Endothelial cell of umbilical vein (primary cell): ENCODE results near the gene SKOR2.

ENCODE experiments used
- EZH2 ChIP-seq: IDR thresholded peaks from 2 replicates; pipeline ENCODE4 v1.6.1; 2012; ENCODE audit warnings: borderline replicate concordance, low read depth, mild to moderate bottlenecking, moderate library complexity, low read length, inconsistent platforms; ENCODE audit not compliant: severe bottlenecking
- FOS ChIP-seq: IDR thresholded peaks from 2 replicates; pipeline ENCODE4 v1.6.1; 2011; ENCODE audit warnings: mild to moderate bottlenecking, low read length, moderate library complexity, borderline replicate concordance; ENCODE audit not compliant: insufficient read depth
- GATA2 ChIP-seq: IDR thresholded peaks from 2 replicates; pipeline ENCODE4 v1.7.0; 2011; ENCODE audit warnings: low read depth, mild to moderate bottlenecking, moderate library complexity, mixed read lengths, low read length; ENCODE audit not compliant: insufficient read length, insufficient read depth
- JUN ChIP-seq: IDR thresholded peaks from 2 replicates; pipeline ENCODE4 v1.6.1; 2011; ENCODE audit warnings: borderline replicate concordance, low read depth; ENCODE audit not compliant: insufficient read length, insufficient read depth
- MYC ChIP-seq: IDR thresholded peaks from one replicate; pipeline ENCODE4 v1.6.1; 2011; ENCODE audit warnings: mild to moderate bottlenecking, low read depth, low read length
- POLR2A ChIP-seq: IDR thresholded peaks from 2 replicates; pipeline ENCODE4 v1.6.1; 2012; ENCODE audit warnings: low read depth, mild to moderate bottlenecking, control low read depth, low read length
- POLR2AphosphoS5 ChIP-seq: IDR thresholded peaks from 2 replicates; pipeline ENCODE4 v1.6.1; 2012; ENCODE audit warnings: low read depth, mild to moderate bottlenecking, control low read depth, low read length, moderate library complexity; ENCODE audit not compliant: insufficient read depth
- TF ChIP-seq, protein P1 (sequence below): IDR thresholded peaks from 2 replicates; pipeline ENCODE4 v1.6.1; 2011; ENCODE audit not compliant: insufficient read depth, insufficient read length
- TF ChIP-seq, protein P2 (sequence below), 2 donors: IDR thresholded peaks; 1 replicate in 1 of 2; 2 replicates in 1 of 2; pipeline ENCODE4 v1.5.1; 2011; ENCODE audit warnings: low read length in 2 of 2, mild to moderate bottlenecking in 2 of 2, moderate library complexity in 2 of 2, control low read depth in 1 of 2, inconsistent platforms in 1 of 2, low read depth in 1 of 2; ENCODE audit not compliant: insufficient read depth in 1 of 2; ENCODE audit errors: extremely low read depth in 1 of 2

DNA sequence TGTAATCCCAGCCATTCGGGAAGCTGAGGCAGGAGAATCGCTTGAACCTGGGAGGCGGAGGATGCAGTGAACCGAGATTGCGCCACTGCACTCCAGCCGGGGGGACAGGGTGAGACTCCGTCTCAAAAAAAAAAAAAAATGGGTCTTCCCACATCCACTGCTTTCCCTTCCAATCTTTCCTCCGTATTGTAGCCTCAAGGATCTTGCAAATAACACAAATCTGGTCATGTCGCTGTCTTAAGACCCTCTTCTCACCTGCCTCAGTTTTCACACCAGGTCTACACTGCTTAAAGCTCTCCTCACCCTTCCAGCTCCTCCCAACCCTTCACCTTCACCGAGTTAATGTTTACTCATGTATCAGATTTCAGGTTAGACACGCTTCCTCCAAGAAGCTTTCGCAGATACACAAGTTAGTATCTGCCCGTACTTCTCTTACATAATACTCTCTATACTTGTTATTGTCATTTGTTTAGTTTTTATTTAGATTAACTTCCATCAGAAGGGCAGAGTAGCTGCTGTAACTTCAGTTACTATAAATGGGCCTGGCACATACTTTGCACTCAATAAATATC is 76.8 kb downstream of the SKOR2 start:
- TF ChIP-seq POLR2AphosphoS5 (no peak), MYC (no peak), POLR2A (no peak), EZH2 (no peak), FOS (no peak), JUN (no peak), GATA2 (no peak)
- TF ChIP-seq, protein P1, sequence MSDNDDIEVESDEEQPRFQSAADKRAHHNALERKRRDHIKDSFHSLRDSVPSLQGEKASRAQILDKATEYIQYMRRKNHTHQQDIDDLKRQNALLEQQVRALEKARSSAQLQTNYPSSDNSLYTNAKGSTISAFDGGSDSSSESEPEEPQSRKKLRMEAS: no peak
- TF ChIP-seq, protein P2, sequence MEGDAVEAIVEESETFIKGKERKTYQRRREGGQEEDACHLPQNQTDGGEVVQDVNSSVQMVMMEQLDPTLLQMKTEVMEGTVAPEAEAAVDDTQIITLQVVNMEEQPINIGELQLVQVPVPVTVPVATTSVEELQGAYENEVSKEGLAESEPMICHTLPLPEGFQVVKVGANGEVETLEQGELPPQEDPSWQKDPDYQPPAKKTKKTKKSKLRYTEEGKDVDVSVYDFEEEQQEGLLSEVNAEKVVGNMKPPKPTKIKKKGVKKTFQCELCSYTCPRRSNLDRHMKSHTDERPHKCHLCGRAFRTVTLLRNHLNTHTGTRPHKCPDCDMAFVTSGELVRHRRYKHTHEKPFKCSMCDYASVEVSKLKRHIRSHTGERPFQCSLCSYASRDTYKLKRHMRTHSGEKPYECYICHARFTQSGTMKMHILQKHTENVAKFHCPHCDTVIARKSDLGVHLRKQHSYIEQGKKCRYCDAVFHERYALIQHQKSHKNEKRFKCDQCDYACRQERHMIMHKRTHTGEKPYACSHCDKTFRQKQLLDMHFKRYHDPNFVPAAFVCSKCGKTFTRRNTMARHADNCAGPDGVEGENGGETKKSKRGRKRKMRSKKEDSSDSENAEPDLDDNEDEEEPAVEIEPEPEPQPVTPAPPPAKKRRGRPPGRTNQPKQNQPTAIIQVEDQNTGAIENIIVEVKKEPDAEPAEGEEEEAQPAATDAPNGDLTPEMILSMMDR (IDR thresholded peaks at IDR 0.05; ENCODE audit: extremely low read depth in 1 of 2, insufficient read depth in 1 of 2, low read depth in 1 of 2, low read length in 2 of 2): no peak
